Measurements from ENCODE around the gene SERPINI1. TPM values are rescaled to one million over a fixed set of nuclear protein-coding genes. Genes with fewer than 3 reads are reported as not detected.

Gene SERPINI1
- total RNA-seq, 1 donor from 2014 or later: 1.9 TPM

DNA sequence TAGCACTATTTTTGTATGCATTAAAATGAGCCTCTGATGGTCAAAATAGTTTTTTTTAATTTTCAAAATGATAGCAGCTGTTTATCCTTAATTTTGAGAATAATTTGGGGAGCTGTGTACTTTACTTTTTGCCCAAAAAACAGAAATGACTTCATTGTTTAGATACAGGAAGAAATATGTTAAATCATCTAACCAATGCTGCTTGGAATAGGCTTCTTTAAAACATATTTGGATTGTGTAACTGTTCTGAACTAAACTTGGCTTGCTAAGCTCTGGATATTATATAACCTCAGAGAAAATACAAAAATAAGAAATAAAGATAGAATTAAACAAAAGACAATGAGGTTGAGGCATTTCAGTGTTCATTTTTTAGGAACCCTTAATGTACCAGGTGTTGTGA lies 119.3 kb downstream of the SERPINI1 start:
- no peaks in the 10 kb centered on the region for H3K36me3 ChIP-seq (ENCODE audit: control insufficient read depth, insufficient read depth, low read length)
- TF ChIP-seq CTCF (IDR thresholded peaks at IDR 0.05; ENCODE audit: insufficient read depth, low read length, poor library complexity, severe bottlenecking): no peak
- H3K4me3 ChIP-seq (ENCODE audit: low read depth, low read length): no peak overlapping the region
- H3K27me3 ChIP-seq (ENCODE audit: control insufficient read depth, insufficient read depth, low read length): no peaks in the 10 kb centered on the region
- no peak for DNase-seq (ENCODE audit: low read depth)

DNA sequence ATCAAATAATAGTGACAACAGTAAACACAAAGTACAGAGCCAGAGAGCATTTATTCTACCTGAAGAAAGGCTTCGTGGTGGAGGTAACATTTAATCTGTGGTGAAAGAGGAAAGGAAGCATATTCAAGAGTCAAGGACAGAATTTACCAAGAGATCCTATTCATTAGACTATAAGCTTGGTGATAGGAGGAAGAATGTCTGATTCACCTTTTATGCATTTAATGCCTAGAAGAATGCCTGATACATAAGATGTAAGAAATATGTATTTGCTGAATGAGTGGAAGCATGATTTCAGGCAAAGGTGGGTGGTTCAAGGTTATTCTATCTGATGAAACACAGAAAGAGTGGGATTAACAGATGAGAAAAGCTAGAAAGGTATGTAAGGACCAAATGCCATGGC lies 119.8 kb downstream of the SERPINI1 start:
- no peak for TF ChIP-seq CTCF (IDR thresholded peaks at IDR 0.05; ENCODE audit: insufficient read depth, low read length, poor library complexity, severe bottlenecking)
- H3K36me3 ChIP-seq (ENCODE audit: control insufficient read depth, insufficient read depth, low read length): no peaks in the 10 kb centered on the region
- no peak for DNase-seq (ENCODE audit: low read depth)
- H3K4me3 ChIP-seq (ENCODE audit: low read depth, low read length): no peak overlapping the region
- H3K27me3 ChIP-seq (ENCODE audit: control insufficient read depth, insufficient read depth, low read length): no peaks in the 10 kb centered on the region

DNA sequence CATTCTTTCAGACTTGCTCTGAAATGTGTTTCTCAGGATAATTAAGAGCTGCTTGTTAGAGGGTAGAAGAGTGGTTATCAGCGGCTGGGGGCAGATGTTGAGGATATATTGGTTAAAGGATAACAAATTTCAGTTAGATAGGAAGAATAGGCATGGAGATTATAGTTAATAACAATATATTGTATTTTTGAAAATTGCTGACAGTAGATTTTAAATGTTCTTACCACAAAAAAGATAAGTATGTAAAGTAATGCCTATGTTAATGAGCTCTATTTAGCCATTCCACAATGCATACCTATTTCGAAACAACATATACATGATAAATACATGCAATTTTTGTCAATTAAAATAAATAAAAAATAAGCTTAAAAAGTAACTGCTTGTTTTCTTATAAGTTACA lies 123.3 kb downstream of the SERPINI1 start:
- Histone ChIP-seq H3K36me3 (ENCODE audit: control insufficient read depth, insufficient read depth, low read length) (no peaks in the 10 kb centered on the region), H3K4me3 (ENCODE audit: low read depth, low read length) (no peak overlapping the region), H3K27me3 (ENCODE audit: control insufficient read depth, insufficient read depth, low read length) (no peaks in the 10 kb centered on the region)
- TF ChIP-seq CTCF (IDR thresholded peaks at IDR 0.05; ENCODE audit: insufficient read depth, low read length, poor library complexity, severe bottlenecking): no peak
- no peak for DNase-seq (ENCODE audit: low read depth)

- H3K4me3 ChIP-seq (ENCODE audit: low read depth, low read length): no peak overlapping the region
- no peak for TF ChIP-seq CTCF (IDR thresholded peaks at IDR 0.05; ENCODE audit: insufficient read depth, low read length, poor library complexity, severe bottlenecking)
- no peak for DNase-seq (ENCODE audit: low read depth)
Measured at GRCh38 chr3:167859610-167860009, 124.1 kb downstream of the SERPINI1 start.

GRCh38 chr3:167861649-167862048 lies 126.1 kb downstream of the SERPINI1 start:
- Histone ChIP-seq H3K36me3 (ENCODE audit: control insufficient read depth, insufficient read depth, low read length) (no peaks in the 10 kb centered on the region), H3K4me3 (ENCODE audit: low read depth, low read length) (no peak overlapping the region), H3K27me3 (ENCODE audit: control insufficient read depth, insufficient read depth, low read length) (no peaks in the 10 kb centered on the region)
- no peak for TF ChIP-seq CTCF (IDR thresholded peaks at IDR 0.05; ENCODE audit: insufficient read depth, low read length, poor library complexity, severe bottlenecking)
- no peak for DNase-seq (ENCODE audit: low read depth)

More at GRCh38 chr3:167859610-167860009, 124.1 kb downstream of the SERPINI1 start:
- Histone ChIP-seq H3K27me3 (ENCODE audit: control insufficient read depth, insufficient read depth, low read length) (no peaks in the 10 kb centered on the region), H3K36me3 (ENCODE audit: control insufficient read depth, insufficient read depth, low read length) (no peaks in the 10 kb centered on the region)

DNA sequence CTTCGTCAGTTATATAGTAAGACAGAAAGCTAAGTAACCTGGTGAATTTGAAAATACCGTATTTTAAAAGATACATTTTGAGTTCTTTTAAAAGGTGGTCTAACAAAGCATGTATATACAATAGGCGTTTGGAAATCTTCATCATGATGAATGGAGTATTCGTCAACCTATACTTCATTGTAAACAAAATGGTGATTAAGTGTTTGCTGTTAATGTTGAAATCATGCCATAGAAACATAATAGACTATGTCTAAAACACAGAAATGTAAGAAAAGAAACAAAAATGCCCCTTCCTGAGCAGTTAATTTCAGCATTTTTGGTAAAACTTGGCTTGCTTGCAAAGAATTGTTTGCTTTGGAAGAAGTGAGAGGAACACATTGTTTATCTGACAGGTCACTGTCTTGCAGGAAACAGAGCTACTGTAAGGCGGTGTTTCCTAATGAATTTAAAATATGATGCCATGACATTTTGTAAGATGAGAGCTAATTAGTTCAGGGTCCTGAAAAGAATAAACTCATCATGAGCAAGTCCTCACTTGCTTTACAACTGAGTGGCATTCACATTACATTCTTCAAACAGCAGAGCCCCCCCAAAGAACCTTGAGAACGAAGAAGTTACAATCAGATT lies 126.7 kb downstream of the SERPINI1 start:
- no peak for TF ChIP-seq CTCF (IDR thresholded peaks at IDR 0.05; ENCODE audit: insufficient read depth, low read length, poor library complexity, severe bottlenecking)
- H3K36me3 ChIP-seq (ENCODE audit: control insufficient read depth, insufficient read depth, low read length): no peaks in the 10 kb centered on the region
- no peak for DNase-seq (ENCODE audit: low read depth)

More for the DNA sequence above, 126.7 kb downstream of the SERPINI1 start:
- Histone ChIP-seq H3K27me3 (ENCODE audit: control insufficient read depth, insufficient read depth, low read length) (no peaks in the 10 kb centered on the region), H3K4me3 (ENCODE audit: low read depth, low read length) (no peak overlapping the region)

All from kidney epithelial cell (primary cell).